ENCODE results near the gene PTPRU.
A peak's percentile ranks its signal among the peaks of the same experiment; 100 is the strongest.

PTPRU gene

DNA sequence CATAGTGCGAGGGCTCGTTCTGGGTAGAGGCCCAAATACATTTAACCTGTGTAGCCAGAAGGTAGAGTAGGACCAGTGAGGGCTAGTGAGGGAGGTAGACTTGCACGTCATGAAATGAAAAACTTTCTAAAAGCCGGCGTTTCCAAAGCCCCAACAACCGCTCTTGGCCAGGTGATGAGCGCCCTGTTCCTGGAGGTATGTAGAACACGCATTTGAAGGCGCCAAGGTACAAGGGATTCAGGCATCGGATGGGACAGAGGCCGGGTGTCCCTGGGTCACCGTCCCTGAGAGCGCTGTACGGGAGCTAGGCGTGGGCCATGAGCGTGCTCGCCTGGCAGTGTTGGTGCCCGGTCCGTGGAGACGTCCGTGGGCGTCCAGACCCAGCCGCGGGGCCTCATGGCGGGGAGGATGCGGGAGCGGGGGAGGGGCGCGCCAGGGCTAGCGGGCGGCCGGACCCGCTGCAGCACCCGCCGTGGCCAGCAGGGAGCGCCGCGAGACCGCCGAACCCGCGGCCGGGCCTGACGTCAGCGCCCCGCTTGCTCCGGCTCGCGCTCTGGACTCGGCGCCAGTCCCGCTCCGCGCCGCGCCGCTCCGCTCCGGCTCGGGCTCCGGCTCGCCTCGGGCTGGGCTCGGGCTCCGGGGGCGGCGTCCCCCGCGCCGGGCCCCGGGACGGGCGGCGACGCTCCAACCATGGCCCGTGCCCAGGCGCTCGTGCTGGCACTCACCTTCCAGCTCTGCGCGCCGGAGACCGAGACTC is at the start of gene PTPRU:
TSS of gene PTPRU (plus strand) at position 568 of the 757 bp plus-strand sequence. CDS start at position 691, 123 bp downstream.
- peak; percentile 41 to 71 for DNase-seq (ENCODE audit: extremely low read depth in 1 of 2, low read depth in 1 of 2)

DNA sequence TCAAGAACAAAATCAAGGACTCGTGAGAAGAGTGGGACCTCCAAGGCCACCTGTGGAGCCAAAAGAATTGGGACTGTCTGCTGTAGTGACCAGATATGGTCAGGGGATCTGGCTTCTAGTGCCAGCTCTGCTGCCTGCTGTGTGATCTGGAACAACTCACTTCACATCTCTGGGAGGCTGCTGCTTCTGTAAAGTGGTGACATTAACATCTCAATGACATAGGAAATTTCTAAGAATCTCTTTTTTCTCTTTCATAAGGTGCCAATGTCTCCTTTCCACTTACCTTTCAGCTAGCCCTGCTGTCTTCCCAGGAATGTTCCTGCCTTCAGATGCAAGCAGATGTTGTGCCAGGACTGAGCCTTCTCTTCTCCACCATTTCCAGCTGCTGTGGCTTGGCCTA is 49.6 kb upstream of the PTPRU start:
- DNase-seq (ENCODE audit: extremely low read depth in 1 of 2, low read depth in 1 of 2), result no peak

DNA sequence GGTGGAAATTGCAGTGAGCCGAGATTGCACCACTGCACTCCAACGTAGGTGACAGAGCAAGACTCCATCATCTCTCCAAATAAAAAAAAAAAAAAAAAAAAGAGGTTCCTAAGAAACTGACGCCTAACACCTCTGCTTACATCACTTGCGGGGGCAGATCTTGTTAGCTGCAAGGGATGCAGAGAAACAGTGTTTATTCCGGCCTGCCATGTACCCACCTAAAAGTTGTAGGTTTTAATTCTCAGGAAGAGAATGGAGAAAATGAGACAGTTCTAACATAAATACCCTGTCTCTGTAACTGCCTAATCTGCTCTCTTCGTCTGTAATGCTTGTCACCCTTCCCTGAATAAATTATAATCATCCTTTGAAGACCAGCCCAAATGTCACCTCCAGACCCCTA is 45.6 kb upstream of the PTPRU start:
- no peak for DNase-seq (ENCODE audit: extremely low read depth in 1 of 2, low read depth in 1 of 2)

DNA sequence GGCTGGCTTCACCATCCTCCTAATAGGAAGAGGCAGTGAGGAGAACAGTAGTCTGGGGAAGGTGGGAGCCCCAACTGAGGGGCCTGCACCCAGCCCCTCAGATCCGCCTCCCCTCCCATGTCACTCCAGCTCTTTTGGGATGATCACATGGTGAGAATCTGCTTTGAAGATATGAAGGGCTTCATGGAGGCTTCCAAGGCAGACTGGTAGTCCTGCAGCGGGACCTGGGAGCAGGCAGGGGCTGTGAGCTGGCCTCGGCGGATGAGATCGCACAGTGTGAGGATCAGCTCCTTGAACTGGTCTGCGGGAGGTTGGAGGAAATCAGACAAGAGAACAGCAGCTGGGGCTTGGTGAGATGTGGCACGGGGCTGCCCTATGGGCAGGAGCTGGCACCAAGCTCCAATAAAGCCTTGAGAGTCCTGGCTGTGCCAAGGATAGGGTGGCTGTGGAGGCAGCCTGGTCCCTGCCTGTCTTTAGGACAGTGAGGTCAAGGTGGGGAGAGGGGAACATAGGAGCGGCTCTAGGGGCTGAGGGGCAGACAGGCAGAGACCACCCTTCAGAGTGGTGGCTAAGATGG is 42.4 kb upstream of the PTPRU start:
- DNase-seq (ENCODE audit: extremely low read depth in 1 of 2, low read depth in 1 of 2), result no peak

DNA sequence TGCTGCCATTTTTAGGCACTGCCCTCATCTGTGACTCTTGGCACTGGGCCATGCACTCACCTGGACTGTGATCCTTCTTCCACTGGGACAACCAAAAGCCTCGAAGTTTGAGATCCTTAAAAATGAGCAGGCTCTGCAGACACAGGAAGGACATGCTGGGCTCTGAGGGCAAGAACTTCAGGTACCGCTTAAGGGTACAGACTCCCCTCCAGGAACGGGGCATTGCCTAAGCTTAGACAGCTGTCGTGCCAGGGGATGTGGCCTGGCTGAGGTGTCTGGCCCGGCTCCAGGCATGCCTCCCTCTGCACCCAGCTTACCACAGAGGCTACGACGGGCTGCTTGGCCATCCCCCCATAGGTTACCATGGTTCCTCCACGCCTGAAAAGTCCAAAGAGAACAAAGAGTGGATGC is 40.4 kb upstream of the PTPRU start:
- DNase-seq (ENCODE audit: extremely low read depth in 1 of 2, low read depth in 1 of 2), result no peak

DNA sequence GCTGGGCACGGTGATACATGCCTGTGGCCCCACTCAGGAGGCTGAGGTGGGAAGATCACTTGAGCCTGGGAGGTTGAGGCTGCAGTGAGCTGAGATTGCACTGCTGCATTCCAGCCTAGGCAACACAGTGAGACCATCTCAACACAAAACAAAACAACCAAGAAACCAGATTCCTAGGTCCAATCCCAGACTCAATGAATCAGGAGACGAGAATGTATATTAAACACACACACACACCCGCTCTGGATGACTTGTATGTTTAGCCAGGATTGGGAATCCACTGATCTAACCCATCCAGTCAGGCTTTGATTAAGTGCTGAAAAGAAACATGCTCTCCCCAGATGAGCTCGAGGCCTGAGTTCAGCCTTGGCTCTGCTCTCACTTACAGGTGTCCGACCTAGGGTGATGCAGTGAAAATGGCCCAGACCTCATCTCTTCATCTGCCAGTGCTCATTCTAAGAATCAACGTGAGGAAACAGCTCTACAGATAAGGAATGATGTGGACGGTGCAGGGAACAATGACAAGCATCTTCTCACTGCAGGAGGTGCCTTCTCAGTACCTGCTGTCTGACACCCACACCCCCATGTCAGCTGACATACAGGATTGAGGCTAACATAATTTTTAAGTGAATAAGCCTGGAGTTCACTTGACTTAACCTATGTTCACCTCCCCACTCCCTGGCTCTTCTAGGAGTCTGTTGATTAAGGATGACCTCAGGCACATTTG is 39.3 kb upstream of the PTPRU start:
- DNase-seq (ENCODE audit: extremely low read depth in 1 of 2, low read depth in 1 of 2), result no peak

DNA sequence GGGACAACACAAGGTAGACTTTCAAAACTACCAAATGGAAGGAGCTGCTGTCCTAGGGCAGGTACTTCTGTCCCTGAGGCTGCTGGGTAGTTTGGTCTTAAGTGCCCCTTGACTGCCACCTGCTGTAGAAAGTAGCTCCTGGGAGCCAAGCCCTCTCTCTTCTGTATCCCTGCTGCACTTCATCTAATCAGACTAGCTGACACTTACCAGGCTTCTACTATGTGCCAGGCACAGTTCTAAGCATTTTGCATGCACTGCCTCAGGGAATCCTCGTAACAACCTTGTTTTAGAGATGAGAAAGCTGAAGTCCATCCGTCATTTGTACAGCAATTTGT is 38.8 kb upstream of the PTPRU start:
- DNase-seq (ENCODE audit: extremely low read depth in 1 of 2, low read depth in 1 of 2), result peak in 1 of 2 donors; percentile 7

DNA sequence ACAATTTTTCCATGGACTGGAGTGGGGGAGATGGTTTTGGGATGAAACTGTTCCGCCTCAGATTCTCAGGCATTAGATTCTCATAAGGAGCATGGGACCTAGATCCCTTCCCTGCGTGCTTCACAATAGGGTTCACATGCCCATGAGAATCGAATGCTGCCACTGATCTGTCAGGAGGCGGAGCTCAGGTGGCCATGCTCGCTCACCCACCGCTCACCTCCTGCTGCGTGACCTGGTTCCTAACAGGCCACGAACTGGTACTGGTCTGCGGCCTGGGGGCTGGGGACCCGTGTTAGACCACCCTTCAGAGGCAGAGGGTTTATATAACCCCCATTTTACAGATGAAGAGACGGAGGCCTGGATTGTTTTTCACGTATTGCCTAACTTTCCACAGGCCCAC is 38.3 kb upstream of the PTPRU start:
- no peak for DNase-seq (ENCODE audit: extremely low read depth in 1 of 2, low read depth in 1 of 2)

DNA sequence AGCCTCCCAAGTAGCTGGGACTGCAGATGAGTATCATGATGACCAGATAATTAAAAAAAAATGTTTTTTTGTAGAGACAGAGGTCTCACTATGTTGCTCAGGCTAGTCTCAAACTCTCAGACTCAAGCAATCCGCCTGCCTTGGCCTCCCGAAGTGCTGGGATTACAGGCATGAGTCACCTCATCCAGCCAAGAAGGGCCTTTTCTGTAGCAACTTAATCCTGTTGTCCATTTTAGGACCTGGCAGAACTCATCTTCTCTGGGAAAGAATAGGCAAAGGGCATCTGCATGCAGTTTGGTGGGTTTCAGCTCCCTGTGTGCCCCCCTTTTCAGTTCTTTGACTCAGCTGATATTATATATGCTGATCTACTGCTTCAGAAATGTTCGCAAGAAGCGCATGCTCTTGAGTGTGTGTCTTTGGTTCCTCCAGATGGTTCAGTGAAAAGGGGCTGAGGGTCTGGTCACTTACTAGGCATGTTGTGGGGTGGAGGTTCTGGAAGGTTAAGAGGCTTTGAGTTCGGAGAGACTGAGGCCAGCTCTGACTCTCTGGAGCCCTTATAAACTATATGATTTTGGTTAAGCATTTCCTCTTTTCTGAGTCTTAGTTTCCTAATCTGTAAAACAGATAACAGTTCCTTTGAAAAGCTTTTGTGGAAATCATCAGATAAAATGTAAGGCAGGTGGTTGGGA is 35.3 kb upstream of the PTPRU start:
- DNase-seq (ENCODE audit: extremely low read depth in 1 of 2, low read depth in 1 of 2), result no peak

DNA sequence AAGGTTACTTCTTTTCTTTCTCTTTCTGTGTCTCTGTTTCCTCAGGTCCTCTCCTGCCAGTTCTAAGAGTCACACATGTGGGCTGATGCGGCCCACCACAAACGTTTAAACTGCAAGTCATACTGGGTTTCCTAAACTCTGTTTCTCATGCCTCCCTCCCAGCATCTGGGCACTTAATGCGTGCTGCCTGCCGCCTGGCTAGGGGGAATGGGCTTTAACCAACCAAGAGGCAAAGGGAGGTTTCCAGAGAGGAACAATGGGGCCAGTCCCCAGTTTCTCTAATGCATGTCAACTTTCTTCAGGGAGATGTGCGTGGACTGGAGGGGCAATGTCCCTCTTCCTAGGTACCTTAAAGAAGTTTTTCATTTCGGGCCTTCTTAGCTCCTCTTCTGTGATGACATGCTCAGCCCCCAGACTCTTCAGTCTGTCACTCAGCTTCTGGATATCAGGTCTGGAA is 34.7 kb upstream of the PTPRU start:
- no peak for DNase-seq (ENCODE audit: extremely low read depth in 1 of 2, low read depth in 1 of 2)

DNA sequence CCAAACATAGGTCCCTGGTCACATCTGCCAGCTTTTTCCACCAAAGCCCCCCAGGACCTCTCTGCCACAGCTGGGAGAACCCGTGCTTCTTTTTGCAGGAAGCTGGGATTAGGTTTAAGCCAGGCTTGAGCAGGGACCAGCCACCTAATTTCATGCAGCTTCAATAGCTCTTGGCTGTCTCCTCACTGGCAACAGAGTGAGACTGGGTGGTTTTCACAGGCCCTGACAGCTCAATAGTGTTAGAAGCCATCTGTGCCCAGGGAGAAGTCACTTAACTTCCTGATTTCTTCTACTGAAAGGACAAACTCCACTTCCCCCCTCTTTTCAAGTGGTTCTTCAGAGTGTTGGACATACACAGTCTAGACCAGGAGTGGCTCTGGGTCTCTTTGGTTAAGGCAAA is 34.3 kb upstream of the PTPRU start:
- DNase-seq (ENCODE audit: extremely low read depth in 1 of 2, low read depth in 1 of 2), result no peak

DNA sequence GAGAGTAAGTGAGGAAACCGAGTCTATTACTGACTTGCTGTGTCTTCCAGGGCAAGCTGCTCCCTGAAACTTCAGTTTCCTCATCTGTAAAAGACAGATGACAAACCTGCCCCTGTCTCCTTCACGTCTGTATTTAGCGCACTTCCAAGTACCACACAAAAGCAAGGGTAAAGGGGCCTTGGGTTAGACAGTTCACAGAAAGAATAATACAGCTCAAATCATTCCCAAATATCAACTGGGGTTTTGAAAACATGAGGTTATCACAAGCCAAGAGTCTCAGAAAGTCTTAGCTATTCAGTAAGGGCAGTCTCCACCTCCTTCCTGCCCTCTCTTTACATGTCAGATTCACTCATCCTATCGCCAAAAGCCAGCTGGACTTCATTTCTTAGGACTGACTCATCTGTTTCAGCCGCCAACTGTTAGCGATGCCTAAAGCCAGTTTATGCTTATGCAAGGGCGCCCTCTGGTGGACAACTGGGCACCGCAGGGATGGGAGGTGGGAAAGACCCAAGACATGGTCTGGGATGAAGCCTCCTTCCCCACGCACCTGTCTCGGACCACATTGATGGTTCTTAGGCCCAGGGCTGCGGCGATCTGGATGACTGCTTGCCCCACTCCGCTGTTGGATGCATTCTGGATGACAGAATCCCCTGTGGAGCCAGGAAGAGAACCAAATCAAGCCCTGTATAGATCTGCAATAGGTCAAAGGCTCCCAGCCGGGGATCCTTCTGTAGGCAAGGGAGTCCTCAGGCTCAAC is 33.6 kb upstream of the PTPRU start:
- DNase-seq (ENCODE audit: extremely low read depth in 1 of 2, low read depth in 1 of 2), result peak; percentile 71 to 90

DNA sequence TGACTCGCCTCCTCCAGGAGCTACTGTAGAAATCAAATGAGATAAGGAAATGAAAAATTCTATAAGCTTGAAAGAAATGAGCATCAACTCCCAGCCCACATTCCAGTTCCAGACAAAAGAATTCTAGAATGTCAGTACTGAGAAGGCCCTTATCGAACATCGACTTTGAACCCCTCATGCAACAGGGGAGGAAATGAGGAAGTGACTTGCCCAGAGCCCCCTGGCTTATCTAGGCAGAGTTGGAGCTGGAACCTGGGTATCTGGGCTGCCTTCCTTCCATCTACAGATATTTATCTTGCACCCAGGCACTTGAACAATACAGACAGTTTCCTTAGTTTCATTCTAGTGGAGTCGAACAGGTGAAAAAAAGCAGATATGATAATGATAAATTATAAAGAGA is 27.9 kb upstream of the PTPRU start:
- no peak for DNase-seq (ENCODE audit: extremely low read depth in 1 of 2, low read depth in 1 of 2)

DNA sequence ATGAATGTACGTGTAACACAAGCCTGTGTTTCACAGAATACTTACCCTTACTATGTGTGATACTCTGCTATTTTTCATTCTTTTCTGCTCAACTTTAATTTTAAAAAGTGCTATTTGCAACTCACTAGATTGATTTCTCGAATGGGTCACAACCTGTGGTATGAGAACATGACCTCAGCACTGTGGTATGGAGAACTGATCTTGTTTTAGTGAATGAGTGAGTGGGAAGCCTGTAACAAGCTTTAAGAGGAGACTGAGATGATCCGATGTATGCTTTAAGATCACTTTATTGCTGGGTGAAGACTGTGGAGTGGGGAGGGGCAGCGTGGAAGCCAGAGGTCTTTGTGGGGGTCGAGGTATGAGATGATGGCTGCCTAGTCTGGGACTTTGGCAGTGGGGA is 27.1 kb upstream of the PTPRU start:
- DNase-seq (ENCODE audit: extremely low read depth in 1 of 2, low read depth in 1 of 2), result no peak

DNA sequence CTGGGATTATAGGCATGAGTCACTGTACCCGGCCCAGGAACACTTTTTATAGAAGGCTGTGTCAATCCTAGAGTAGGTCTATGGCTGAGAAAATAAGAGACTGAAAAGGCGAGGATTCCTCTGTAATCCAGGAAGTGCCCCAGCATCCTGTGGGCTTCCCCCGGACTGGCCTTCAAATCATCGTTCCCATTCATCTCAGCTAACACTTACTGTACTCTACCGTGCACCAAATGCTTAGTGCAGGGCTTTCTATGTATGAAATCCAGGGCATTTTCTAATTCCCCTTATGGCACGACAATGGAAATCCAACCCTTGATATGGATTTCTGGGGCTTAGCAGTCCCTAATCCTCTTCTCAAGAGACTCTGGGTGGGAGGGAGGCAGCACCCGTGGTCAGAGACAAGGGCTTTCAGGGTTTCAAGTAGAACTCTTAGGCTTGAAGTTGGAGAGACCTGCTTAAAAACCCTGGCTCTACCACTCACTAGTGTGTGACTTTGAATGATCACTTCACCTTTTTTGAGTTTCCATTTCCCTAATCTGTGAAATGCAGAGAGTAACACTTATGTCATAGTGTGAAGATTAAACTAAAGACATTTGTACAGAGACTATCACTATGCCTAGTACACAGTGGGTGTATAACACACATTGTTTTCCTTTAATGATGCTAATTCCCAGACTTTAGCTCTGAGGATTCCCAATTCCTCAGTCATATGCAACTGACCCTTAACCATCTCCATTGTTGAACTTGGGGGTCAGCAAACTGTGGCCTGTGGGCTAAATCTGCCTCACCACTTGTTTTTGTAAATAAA is 25.8 kb upstream of the PTPRU start:
- DNase-seq (ENCODE audit: extremely low read depth in 1 of 2, low read depth in 1 of 2), result no peak

DNA sequence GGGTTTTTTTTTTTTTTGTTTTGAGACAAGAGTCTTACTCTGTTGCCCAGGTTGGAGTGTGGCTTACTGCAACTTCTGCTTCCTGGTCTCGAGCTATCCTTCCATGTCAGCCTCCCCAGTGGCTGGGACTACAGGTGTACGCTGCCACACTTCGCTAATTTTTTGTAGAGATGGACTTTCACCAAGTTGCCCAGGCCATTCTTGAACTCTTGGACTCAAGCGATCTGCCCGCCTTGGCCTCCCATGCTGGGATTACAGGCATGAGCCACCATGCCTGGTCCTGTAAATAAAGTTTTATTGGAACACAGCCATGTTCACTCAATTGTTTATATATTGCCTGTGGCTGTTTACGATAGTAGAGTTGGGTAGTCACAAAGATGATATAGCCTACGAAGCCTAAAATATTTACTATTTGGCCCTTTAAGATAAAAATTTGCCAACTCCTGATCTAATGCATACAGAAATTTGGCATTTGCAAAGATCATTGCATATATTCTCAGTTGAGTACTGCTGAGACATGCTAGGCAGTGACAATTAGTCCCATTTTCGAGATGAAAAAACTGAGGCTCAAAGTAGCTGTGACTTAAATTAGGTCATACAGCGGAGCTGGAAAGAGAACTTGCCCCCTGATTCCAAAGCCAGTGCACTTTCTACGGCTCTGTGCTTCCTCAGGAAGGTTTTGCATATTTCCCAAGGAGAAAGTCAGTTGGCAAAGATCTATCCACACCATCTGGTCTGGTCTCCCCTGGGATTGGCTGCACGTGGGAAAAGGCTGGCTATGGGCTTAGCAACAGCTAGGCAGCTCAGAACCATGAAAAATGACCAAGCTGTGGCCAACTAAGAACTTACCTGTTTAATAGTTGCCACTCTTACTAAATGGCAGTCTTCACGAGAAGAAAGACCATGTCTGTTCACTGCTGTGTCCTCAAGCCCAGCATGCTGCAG is 25.0 kb upstream of the PTPRU start:
- DNase-seq (ENCODE audit: extremely low read depth in 1 of 2, low read depth in 1 of 2), result no peak

DNA sequence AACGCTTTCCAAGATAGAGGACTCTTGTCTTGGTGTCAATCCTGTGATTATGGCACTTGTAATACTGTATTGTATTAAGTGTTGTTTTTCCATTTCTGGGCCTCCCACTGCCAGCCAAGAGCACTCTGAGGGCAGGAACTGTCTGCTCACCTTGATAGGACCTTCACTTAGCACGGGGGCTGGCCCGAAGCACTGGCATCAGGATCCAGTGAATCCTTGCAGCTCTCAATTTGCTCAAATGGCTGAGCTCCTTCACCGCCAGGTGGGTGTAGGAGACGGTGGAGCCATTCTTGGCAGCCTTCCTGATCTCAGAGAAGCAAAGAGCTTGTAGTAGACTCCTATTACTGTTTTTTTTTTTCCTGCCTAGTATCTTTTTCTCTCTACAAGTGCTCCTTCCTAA is 23.3 kb upstream of the PTPRU start:
- no peak for DNase-seq (ENCODE audit: extremely low read depth in 1 of 2, low read depth in 1 of 2)

DNA sequence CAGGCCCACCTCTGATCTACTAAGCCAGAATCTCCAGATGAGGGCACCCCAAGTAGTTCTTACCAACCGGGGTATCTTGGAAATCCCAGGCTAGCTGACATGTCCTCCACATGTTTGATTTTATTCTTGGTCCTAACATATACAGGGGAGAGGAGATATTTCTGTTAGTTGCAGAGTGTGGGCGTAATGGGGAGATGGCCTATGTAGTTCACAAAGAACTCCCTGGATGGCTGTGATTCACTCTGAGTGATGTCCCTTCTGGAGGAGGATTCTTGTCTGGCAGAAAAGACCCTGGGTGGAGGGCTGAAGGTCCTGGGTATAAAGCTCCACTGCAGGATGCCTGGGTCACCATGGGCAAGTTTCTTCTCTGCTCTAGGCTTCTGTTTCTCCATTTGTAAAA is 18.7 kb upstream of the PTPRU start:
- no peak for DNase-seq (ENCODE audit: extremely low read depth in 1 of 2, low read depth in 1 of 2)

DNA sequence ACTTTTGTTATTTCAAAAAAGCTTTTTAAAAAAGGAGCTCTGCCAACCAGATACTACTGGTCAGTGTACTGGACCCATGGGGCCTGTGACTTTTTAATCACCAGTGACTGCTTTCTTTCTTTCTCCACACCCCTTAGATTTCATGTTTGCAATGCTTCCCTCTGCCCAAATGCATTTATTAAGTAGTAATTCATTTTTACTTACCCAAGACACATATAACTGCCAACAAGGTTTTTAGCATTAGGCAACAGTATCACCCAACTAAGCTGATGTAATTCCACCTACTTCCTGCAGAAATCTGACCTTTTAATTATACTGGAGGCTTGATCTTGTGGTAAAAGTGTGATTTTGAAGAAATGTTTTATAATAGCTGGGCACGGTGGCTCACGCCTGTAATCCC is 18.1 kb upstream of the PTPRU start:
- DNase-seq (ENCODE audit: extremely low read depth in 1 of 2, low read depth in 1 of 2), result no peak
